Right lobe of liver (tissue), 6 donors: ENCODE measurements around the gene BCR. TPM values are rescaled to one million over a fixed set of nuclear protein-coding genes. Genes with fewer than 3 reads are reported as not detected.
A peak's percentile ranks its signal among the peaks of the same experiment; 100 is the strongest.

Source experiments
- ATAC-seq, 4 donors: fragments of 200-7000 bp; cut with Tn5 transposase; one replicate each; pipeline ENCODE4 v1.9.1; 2020; ENCODE audit warnings: mild to moderate bottlenecking in 4 of 4, moderate library complexity in 4 of 4
- DNase-seq, 3 donors: peaks; one replicate each; pipeline ENCODE4 v3.0.0-alpha.2; 2020
- H3K27ac ChIP-seq, 3 donors: fragments of 200-600 bp; one replicate each; pipeline ENCODE4 v1.8.0; 2022
- H3K27me3 ChIP-seq, 2 donors: fragments of 200-600 bp; one replicate each; pipeline ENCODE4 v1.8.0; 2022
- H3K36me3 ChIP-seq, 4 donors: fragments of 200-600 bp; sonication (generic) in 1 of 4; one replicate each; pipeline versions ENCODE4 v1.5.1 to v1.8.0; 2017 to 2022; ENCODE audit warnings: control low read depth in 1 of 4
- H3K4me1 ChIP-seq, 4 donors: fragments of 200-600 bp; sonication (generic) in 1 of 4; one replicate each; pipeline versions ENCODE4 v1.5.1 to v1.8.0; 2017 to 2022; ENCODE audit warnings: control low read depth in 1 of 4
- H3K4me3 ChIP-seq, 3 donors: fragments of 200-600 bp; one replicate each; pipeline ENCODE4 v1.8.0; 2022
- H3K9me3 ChIP-seq, 4 donors: fragments of 200-600 bp; sonication (generic) in 1 of 4; one replicate each; pipeline versions ENCODE4 v1.5.1 to v1.8.0; 2017 to 2022; ENCODE audit warnings: control low read depth in 1 of 4
- POLR2A ChIP-seq: fragments of 450-650 bp; IDR thresholded peaks from one replicate; pipeline ENCODE4 v1.6.1; 2017; ENCODE audit warnings: antibody characterized with exemption, mild to moderate bottlenecking
- WGBS: methylation state at CpG from one replicate; pipeline ENCODE4 v1.1.6; 2018; ENCODE audit warnings: low coverage, low lambda C conversion rate; ENCODE audit not compliant: insufficient coverage; ENCODE audit errors: missing lambda C conversion rate; 5-methylcytosine and 5-hydroxymethylcytosine counted together
- intact Hi-C, 2 donors: fragments of 100-400 bp; cut with DNase I; formaldehyde crosslinking; loops; one replicate each; pipeline versions ENCODE4 v1.11.2 to v1.14.1; 2022
- total RNA-seq, 6 experiments: library from RNA; depleted of rRNA in 2 of 6; stranded (reverse); fragments of >200 nt in 2 of 6; fragmentation: NEBNext Ultra II Directional in 3 of 6; extraction: Animal tissue kit (Norgen Biotek cat#: 25700) in 3 of 6; gene quantifications; one replicate each; pipeline versions ENCODE4 v1.1.0 to v1.2.4, GENCODE V29; 2016 to 2023
- TF ChIP-seq, protein P1 (sequence below), 4 donors: fragments of 200-600 bp in 3 of 4; fragments of 450-650 bp in 1 of 4; IDR thresholded peaks; one replicate each; pipeline versions ENCODE4 v1.5.1 to v1.8.0; 2016 to 2022; ENCODE audit warnings: antibody characterized with exemption in 4 of 4, mild to moderate bottlenecking in 2 of 4
- donor health status: DM: no; HTN: yes; CAD: no.
- donor health status: DM: no; HTN: no; CAD: no.
- donor health status: DM: no; HTN: no; CAD: no.
- donor health status: DM: no; HTN: yes; CAD: no.
- donor health status: DM: no; HTN: yes; CAD: no.

BCR gene
- total RNA-seq, 6 experiments from 2014 or later, result 22.7 to 28.8 (median 24.3) TPM

- WGBS, result 60% methylated on average over 1 of the region's 12 CpGs
- Histone ChIP-seq H3K27me3 (no peaks in the 10 kb centered on the region), H3K36me3 (no peaks in the 10 kb centered on the region), H3K4me1 (peaks cover 0 to 57% (median 24%) of the 10 kb centered on the region in 4 donors), H3K27ac (peak overlapping the region; percentile 1 to 59 (median 19)), H3K9me3 (no peaks in the 10 kb centered on the region), H3K4me3 (no peak overlapping the region)
- intact Hi-C loops, result no loop called here
- ATAC-seq (no peak), DNase-seq (peak in 1 of 3 donors; percentile 44)
- TF ChIP-seq, protein P1, sequence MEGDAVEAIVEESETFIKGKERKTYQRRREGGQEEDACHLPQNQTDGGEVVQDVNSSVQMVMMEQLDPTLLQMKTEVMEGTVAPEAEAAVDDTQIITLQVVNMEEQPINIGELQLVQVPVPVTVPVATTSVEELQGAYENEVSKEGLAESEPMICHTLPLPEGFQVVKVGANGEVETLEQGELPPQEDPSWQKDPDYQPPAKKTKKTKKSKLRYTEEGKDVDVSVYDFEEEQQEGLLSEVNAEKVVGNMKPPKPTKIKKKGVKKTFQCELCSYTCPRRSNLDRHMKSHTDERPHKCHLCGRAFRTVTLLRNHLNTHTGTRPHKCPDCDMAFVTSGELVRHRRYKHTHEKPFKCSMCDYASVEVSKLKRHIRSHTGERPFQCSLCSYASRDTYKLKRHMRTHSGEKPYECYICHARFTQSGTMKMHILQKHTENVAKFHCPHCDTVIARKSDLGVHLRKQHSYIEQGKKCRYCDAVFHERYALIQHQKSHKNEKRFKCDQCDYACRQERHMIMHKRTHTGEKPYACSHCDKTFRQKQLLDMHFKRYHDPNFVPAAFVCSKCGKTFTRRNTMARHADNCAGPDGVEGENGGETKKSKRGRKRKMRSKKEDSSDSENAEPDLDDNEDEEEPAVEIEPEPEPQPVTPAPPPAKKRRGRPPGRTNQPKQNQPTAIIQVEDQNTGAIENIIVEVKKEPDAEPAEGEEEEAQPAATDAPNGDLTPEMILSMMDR (IDR thresholded peaks at IDR 0.05), result no peak
- no peak for TF ChIP-seq POLR2A
Measured at GRCh38 chr22:23218053-23218866, 38.0 kb downstream of the BCR start.

DNA sequence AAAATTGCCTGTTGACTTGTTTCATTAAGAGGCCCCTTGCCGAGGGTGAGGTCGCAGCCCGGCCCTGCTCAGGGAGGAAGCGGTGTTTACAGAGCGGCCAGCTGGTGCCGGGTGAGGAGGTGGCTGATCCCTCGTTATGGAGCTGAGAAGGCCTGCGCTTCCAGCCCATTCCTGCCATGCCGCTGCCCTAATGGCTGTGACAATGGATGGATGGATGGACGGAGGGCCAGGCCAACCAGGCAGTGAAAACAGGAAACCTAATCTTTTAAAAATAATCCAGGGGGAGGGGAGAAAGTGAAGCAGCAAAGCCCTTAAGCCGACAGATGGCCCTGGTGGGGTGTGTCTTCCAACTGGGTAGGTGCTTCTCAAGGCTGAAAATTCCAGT lies 38.5 kb downstream of the BCR start:
- no peak for TF ChIP-seq POLR2A
- TF ChIP-seq, protein P1 (IDR thresholded peaks at IDR 0.05), result no peak
- H3K4me1 ChIP-seq, result peaks cover 0 to 63% (median 27%) of the 10 kb centered on the region in 4 donors
- no peaks in the 10 kb centered on the region for H3K9me3 ChIP-seq
- no peaks in the 10 kb centered on the region for H3K36me3 ChIP-seq
- H3K27me3 ChIP-seq, result no peaks in the 10 kb centered on the region
- H3K27ac ChIP-seq, result peak overlapping the region in 2 of 3 donors; percentile 1 to 59
- 56% methylated on average over 7 of the region's 11 CpGs for WGBS
- DNase-seq (peak in 1 of 3 donors; percentile 56), ATAC-seq (peak; percentile 17 to 22 (median 20))
- no peak overlapping the region for H3K4me3 ChIP-seq
- intact Hi-C loops, result no loop called here

GRCh38 chr22:23219317-23219716 lies 39.0 kb downstream of the BCR start:
- no peak for TF ChIP-seq POLR2A
- Histone ChIP-seq H3K27ac (no peak overlapping the region), H3K27me3 (no peaks in the 10 kb centered on the region), H3K4me3 (no peak overlapping the region), H3K9me3 (no peaks in the 10 kb centered on the region), H3K36me3 (no peaks in the 10 kb centered on the region), H3K4me1 (peaks cover 0 to 68% (median 29%) of the 10 kb centered on the region in 4 donors)
- WGBS, result 92% methylated on average over 2 of the region's 10 CpGs
- ATAC-seq, result no peak
- DNase-seq, result peak in 1 of 3 donors; percentile 11
- intact Hi-C loops, result no loop called here

DNA sequence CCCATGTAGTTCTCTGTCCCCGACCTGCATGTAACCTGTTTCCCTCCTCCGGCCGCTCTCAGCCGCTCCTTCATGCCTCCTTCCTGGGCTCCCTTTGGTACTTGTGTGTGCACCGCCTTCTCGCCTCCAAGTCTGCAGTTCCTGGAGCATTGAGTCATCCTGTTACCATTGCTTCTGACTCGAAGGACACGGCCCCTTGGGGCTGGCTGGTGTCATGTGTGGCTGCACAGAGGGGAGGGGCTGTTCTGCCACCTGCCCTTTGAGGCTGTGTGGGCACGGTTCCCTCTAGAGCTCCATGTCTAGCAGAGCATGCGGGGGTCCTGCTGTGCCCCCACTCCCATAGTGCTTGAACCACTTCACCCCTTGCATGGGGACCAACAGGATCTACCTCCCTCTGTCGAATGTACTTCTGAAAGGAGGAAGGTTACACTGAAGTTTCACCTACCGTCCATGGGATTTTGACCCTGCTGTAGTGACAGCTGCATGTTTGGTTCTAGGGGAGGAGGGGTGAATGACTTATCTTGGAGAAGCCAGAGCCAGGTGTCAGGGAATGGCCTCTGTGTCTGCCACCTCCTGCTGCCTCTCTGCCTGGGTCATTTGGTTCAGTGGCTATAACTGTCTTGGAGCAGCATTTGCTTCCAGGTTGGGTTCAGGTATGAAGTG lies 39.6 kb downstream of the BCR start:
- H3K4me3 ChIP-seq, result no peak overlapping the region
- no peaks in the 10 kb centered on the region for H3K27me3 ChIP-seq
- H3K4me1 ChIP-seq, result peaks cover 0 to 69% (median 30%) of the 10 kb centered on the region in 4 donors
- H3K27ac ChIP-seq, result no peak overlapping the region
- 53% methylated on average over 11 of the region's 12 CpGs for WGBS
- DNase-seq (peak in 1 of 3 donors; percentile 29), ATAC-seq (peak in 2 of 4 donors; percentile 3 to 12)
- H3K9me3 ChIP-seq, result no peaks in the 10 kb centered on the region
- no peaks in the 10 kb centered on the region for H3K36me3 ChIP-seq
- intact Hi-C loops, result no loop called here
- TF ChIP-seq, protein P1 (IDR thresholded peaks at IDR 0.05), result no peak
- TF ChIP-seq POLR2A, result no peak
